VCaP (cell line): ENCODE results near the gene TRPM3.

Experiments
- H3K27ac ChIP-seq: fragments of 450-650 bp; 2 replicates; pipeline ENCODE4 v1.5.1; 2017
- TF ChIP-seq, protein P1 (sequence below): fragments of 450-650 bp; conservative IDR thresholded peaks from 2 replicates; pipeline ENCODE4 v1.5.1; 2017; ENCODE audit warnings: mild to moderate bottlenecking, moderate library complexity

Gene TRPM3

DNA sequence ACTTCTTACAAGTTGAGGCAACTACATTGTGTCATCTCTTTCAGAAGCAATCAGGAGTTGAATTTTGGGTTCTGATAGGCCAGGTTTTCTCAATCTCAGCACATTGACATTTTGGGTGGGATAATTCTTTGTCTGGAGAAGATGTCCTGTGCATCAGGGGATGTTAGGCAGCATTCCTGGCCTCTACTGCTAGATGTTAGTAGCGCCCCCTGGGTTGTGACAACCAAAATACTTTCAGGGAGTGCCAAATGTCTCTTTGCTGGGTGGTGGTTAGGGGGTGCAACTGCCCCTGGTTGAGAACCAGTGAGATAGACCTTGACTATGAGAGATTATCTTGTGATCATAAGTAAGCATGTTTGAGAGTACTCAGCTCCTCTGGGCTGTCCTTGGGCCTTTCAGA, 542.7 kb downstream of the TRPM3 start:
- no peak overlapping the region for H3K27ac ChIP-seq
- TF ChIP-seq, protein P1, sequence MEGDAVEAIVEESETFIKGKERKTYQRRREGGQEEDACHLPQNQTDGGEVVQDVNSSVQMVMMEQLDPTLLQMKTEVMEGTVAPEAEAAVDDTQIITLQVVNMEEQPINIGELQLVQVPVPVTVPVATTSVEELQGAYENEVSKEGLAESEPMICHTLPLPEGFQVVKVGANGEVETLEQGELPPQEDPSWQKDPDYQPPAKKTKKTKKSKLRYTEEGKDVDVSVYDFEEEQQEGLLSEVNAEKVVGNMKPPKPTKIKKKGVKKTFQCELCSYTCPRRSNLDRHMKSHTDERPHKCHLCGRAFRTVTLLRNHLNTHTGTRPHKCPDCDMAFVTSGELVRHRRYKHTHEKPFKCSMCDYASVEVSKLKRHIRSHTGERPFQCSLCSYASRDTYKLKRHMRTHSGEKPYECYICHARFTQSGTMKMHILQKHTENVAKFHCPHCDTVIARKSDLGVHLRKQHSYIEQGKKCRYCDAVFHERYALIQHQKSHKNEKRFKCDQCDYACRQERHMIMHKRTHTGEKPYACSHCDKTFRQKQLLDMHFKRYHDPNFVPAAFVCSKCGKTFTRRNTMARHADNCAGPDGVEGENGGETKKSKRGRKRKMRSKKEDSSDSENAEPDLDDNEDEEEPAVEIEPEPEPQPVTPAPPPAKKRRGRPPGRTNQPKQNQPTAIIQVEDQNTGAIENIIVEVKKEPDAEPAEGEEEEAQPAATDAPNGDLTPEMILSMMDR = no peak

DNA sequence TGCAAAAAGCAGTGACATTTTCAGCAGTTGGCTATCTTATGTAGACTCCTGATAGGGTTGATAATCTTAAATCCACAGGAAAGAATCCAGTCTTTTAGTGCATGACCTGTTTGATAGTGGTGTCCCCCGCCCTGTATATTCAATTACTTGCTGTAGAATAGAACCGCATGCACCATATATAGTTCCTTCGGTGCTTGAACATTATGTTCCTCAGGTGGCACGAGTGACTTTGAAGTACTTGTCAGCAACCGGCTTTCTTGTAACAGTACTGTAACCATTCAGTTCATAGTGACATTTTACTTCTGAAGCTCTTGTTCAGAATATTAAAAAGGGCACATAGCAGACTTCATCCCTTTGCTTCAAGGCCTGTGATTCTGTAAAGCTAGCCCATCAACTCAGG, 543.8 kb downstream of the TRPM3 start:
- H3K27ac ChIP-seq = no peak overlapping the region
- TF ChIP-seq, protein P1 = no peak

DNA sequence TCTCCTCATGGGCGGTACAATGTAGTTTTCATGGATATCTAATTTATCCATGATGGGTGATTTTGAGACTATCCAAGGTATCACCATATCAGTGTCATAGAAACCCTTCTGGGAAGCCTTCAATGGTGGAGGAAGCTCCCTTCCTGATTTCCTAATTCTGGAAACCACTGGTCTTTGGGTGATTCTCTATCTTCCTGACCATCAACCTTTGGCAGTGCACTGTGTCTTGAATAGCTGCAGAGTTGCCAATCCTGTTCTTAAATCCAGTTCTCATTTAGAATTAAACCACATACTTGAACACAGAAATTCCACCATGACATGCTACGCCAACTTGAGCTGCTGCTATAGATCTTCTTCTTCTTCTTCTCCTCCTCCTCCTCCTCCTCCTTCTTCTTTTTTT, 545.3 kb downstream of the TRPM3 start:
- TF ChIP-seq, protein P1 = no peak
- H3K27ac ChIP-seq = no peak overlapping the region

DNA sequence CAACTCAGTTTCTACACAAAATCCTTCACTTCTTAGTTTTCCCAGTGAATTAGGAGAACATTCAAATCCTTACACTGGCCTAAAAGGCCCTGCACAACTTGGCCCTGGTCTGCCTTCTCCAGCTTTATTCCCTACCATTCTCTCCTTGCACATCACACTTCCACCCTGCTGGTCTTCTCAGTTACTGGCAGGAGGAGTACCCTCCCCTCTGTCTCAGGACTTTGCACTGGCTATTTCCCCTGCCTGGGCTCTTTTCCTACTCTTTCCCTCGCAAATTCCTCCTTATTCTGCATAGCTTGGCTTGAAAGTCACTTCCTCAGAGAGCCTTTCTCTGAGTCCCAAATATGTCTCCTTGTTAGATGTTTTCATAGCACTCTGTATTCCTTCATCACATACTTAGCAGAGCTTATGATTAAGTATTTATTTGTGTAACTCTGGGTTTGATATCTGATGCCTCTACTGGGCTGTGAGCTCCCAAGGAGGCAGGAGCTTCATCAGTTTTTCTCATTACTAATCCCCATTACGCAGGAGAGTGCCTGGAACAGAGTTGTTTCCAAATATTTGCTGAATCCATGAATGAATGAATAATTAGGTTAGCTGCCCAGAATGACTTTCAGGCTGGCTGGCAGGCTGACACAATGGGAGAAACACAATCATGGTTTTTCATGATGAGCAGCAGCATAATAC, 547.1 kb downstream of the TRPM3 start:
- TF ChIP-seq, protein P1 = no peak
- no peak overlapping the region for H3K27ac ChIP-seq

DNA sequence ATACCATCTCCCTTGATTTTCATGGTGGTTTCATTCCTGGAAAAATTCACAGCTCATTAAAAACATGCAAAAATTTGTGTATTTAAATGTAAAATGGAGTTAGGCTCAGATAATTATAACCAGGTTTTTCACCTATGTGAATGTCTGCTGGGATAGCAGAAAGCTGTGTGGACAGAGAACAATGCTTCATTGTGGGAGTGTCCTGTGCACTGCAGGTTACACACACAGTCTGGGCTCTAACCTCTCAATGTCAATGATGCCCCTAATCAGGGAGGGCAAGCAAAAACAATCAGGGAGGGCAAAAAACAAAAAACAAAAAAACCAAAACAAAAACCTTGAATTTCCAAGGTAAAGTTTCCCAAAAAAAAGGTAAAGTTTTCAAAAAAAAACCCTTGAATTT, 548.1 kb downstream of the TRPM3 start:
- TF ChIP-seq, protein P1 = no peak
- no peak overlapping the region for H3K27ac ChIP-seq

DNA sequence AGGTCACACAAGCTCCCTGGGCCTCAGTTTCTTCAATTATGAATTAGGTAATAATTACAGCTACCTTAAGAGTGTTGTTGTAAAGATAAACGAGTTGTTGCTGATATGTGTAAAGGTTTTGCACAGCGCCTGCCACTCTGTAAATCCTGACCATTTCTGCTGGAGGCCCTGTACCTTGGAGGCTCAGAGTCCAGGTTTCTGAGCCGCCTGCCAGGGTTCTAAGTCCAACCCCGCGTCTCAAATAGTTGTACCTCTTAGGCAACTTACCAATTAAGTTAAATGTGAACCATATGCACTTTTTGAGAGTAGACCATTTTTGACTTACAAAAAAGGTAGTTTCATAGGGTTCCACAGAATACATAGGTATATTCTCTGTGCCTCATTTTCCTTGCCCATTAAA, 550.2 kb downstream of the TRPM3 start:
- TF ChIP-seq, protein P1 = no peak
- H3K27ac ChIP-seq = no peak overlapping the region

DNA sequence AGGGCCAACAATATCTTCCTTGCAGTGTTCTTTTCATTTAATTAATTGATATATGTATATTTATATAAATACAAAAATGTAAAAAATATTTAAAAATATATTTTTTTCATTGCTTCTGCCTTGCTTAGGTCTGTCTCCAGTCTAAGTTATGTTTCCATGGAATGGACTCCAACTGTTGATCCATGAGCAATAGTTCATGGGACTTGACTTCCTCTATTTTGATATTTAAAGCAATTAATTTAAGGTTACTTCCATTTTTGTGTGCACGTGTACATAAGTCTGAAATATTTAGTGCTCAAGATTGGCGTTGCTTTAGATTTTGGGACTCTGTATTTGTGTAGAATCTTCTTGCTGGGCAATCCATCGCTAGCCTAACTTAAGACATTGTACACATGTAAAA, 551.6 kb downstream of the TRPM3 start:
- TF ChIP-seq, protein P1 = no peak
- no peak overlapping the region for H3K27ac ChIP-seq
